Activated CD8-positive, alpha-beta memory T cell treated with anti-CD3 and anti-CD28 coated beads for 1 hour (primary cell): Measurements from ENCODE around the gene RGS3.

ENCODE experiments used
- DNase-seq, 2 donors: peaks; one replicate each; pipeline ENCODE4 v3.0.0-alpha.2; 2020; ENCODE audit warnings: low read depth in 1 of 2; ENCODE audit errors: extremely low read depth in 1 of 2

Gene RGS3

DNA sequence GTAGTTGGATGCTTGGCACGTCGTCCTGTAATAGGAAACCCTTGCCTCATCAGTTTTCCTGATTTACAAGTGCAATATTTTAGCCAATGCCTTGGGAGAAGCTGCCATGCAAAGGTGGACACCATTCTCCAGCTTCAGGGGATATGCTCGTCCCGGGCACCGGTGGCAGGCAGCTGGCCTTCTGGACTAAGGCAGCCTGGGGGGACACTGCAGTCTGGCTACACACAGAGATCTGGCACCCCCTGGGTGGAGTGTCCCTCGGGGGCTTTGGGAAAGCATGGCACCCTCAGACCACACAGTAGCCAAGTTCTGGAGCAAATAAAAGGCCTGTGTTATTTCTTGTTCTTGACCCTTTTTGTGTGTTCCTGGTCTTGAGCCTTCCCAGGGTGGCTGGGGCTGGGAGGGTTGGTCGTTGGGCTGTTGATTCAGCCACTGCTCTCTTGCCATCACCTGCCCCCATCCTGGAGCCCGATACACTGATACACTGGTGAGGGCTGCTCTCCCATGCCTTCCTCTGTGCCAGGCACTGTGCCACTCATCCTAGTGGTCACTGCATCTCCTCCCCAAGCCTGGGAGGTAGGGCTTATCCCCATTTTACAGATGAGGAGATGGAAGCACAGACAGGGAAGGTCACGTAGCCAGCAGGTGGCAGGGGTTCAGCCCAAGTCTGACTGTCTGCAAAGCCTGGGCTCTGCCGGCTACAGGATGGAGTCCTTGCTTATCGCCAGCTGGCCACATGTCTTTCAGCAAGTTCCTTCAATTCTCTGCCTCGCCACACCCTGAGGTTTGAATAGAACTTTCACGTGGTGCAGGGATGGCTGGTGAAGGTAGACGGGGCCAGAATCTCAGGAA is 134.1 kb downstream of the RGS3 start:
- no peak for DNase-seq

DNA sequence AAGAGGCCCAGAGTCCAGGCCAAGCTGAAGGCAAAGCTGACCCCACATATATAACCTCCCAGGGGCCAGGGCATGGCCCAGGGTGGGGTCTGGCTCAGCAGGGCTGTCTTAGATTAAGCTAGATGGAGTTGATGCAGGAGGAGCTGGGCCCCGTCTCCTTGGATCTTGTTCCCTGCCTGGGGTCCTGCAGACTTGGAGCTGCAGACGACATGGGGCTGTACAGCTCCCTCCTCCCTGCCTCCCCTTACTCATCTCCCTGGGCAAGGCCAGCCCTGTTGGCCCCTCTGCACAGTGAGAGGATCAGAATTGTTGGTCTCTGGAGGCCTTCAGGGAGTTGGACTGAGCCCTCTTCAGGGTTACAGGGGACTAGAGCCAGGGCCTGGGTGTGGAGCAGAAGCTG is 134.9 kb downstream of the RGS3 start:
- DNase-seq, result no peak

DNA sequence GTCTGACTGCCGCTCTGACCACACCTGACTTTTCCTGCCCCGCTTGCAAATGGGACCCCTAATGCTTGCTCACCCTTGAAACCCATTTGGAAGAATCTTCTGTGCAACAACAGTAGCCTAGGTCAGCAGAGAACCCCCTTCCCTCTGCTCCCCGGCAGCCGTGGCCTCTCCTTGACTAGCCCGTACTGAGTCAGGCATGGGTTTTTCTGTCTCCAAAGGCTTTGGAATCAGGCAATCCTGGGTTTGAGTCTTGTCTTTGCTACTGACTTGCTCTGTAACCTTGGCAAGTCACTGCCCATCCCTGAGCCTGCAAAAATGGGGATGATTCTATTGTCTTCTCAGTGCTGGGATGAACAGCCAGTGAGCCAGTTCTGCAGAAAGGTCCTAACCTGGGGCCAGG is 135.4 kb downstream of the RGS3 start:
- DNase-seq, result no peak

DNA sequence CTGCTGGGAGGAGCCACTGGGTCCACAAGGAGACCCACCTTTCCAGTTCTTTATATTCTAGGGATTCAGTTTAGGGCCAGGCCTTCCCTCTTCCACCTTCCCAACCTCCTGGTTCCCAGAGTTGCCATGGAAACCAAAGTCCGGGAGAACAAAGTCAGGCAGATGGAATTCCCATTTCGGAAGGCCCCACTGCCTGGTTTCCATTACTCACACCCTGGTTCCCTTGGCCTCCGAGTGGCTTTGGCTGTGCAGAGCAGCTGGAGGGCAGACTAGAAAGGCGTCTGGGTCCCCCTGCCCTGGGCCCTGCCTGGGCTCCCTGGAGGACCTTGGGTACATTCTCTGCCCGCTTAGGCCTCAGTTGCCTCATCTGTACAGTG is 136.1 kb downstream of the RGS3 start:
- no peak for DNase-seq

DNA sequence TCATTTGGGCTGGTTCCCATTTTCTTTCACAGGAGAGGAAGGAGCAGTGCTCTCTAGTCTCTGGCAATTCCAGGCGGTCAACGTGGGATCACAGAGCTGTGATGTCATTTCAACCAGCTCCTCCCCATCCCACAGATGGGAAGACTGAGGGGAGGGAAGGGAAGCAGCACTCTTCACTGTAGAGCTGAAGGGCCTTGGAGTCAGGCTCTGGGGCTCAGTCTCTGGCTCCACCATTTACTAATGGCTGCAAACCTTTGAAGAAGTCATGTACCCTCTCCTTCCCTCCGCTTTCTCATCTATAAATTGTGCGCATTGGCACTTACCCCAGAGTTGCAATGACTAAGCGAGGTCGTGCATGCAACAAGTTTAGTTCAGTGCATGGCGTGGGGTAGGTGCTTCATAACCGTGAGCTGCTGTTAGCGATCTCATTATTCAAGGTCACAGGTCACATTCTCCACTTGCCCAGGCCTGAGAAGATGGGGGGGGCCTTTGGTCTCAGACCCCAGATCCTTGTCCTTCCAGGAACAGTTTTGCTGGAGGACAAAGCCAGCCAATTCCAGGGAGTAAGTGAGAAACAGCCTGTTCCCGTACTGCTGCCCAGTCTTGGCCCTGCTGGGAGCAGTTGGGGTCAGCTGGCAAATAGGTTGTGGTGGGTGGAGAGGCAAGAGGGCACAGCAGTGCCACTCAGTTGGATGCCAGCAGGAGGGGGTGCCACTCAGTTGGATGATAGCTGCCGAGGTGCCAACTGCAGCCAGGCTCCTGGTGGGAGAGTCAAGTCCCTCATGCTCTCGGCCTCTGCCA is 136.7 kb downstream of the RGS3 start:
- no peak for DNase-seq

DNA sequence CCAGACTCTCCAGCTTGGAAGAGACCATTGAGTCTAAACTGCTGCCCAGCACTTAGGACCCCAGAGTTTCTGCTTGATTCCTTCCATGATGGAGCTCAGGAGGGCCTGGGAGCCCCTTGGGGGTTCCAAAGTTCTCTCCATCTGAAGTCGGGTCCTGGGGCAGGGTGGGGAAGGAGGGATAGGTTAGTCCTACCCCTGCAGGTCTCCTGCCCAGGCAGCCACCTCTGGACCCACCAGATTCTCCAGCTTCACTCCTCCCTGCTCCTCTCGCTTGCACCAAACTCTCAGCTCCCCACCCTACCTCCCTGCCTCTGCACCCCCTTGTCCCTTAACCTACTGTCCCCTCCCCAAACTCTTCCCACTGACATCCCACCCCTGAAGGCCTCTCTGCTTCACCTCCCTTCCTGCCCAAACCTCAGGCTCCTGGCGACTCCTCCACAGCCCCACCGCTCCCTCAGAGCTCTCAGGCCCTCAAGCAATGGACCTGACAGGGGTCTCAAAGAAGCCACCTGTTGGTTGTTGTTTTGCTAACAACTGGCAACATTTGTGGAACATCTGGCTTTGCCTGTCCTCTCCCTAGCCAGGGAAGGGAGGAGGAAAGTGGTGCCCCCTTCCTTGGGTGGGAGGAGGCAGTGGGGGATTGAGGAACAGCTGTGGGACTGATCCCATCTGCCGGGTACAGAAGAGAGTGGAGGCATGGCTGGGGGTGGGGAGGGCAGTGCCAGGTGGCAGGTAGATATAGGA is 137.5 kb downstream of the RGS3 start:
- DNase-seq, result no peak

DNA sequence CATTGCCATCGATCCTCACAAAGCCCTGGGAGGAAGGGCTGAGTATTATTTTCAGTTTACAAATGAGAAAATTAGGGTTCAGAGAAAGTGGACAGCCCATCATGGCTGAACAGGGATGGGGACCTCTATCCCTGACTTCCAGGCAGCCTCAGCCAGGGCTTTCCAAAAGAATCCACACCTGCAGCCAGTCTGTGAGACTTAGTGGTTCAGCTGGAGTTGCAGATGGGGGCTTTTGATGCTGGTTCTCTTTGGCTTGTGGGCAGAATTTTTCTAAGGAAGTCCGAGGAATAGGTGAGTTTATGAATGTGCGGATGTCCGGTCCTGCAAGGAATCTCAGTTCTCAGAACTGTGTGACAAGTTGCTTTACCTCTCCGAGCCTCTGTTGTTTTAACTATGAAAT is 138.1 kb downstream of the RGS3 start:
- DNase-seq, result no peak

DNA sequence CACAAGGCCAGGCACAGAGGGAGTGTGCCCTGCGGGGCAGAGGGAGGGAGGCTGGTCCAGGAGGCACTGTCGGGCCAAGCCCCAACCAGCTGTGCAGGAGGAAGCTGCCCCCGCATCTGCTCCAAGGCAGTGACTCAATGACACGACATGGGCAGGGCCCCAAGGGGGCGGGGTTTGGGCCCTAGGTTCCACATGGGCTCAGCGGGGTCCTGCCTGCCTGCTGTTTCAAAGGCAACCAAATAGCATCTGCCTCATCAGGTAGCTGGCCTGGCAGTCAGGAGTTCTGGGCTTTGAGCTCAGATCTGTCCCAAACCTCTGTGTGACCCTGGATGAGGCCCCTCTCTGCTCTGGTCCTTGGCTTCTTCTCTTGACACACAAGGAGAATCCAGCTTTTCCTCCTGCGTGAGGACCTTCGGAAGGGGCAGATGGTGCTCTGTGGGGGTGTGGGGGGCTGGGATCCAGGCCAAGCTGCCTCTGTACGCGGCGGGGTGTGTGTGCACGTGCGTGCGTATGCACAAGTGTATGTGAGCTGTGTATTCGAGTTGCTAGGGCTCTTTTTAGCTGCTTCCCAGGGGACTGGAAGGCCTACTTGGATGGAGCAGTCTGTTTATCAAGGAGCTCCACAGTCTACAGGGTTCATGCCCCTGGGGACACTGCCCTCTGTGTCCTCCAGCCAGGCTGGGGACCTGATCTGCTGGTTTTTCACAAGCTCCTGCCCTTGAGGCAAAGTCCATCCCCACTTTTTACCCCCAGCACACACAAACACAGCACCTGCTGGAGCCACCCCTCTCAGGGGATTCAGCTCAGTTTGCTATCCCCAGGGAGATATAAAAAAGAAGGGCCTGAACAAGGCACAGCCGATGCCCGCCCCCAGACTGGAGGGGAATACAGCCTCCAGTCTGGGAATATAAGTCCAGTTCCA is 138.9 kb downstream of the RGS3 start:
- no peak for DNase-seq

DNA sequence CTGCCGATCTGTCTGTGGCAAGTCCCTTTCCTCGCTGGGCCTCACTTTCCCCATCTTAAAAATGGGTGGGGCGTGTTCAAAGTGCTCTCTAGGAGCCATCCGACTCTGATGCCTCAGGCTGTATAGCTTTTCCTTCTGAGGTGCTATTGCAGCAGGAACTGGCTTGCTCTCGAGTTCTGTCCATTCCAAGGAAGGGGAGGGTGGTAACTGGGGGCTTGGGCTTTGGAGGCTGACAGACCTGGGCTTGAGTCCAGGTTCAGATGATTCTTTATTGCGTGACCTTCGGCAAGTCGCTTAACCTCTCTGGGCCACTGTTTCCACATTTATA is 139.5 kb downstream of the RGS3 start:
- no peak for DNase-seq

DNA sequence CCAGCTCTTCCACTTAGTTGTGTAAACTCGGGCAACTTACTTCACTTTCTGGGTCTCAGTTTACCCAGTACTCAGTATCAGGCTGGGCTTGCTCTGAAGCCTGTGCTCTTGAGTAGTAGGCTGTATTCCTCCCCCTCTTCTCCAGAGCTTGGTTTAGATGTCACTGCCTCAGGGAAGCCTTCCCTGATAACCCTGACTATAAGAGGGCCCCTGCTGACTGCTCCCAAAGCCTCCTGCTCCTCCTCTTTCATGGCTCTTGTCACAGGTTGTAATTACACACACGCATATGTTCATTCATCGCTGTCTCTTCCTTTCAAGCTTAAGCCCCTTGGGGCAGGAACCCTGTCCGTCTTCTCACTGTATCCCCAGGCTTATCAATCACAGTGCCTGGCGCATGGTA is 140.2 kb downstream of the RGS3 start:
- no peak for DNase-seq

DNA sequence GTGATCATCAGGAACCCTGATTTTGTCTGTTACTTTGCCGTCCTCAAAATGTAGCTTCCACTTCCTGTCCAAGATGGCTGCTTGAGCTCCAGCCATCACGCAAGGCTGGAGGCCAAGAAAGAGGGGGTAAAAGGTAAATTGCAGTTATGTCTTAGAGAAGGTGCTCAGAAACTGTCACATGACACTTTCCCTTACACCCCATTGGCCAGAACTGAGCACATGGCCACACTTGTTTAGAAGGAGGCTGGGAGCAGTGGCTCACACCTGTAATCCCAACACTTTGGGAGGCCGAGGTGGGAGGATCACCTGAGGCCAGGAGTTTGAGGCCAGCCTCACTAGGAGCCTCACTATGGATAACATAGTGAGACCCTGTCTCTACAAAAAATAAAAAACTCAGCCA is 140.9 kb downstream of the RGS3 start:
- no peak for DNase-seq

DNA sequence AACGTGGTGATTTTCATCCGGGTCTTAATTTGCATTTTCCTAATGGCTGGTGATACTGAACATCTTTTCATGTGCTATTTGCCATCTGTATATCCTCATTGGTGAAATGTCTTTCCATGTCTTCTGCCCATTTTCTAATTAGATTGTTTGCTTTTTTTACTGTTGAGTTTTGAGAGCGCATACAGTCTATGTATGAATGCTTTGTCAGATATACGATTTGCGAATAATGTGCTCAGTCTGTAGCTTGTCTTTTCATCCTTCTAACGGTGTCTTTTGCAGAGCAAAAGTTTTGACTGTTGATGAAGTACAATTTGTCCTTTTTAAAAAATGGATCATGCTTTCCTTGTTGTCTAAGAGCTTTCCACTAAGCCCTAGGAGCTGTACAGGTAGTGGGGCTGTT is 143.0 kb downstream of the RGS3 start:
- DNase-seq, result no peak

DNA sequence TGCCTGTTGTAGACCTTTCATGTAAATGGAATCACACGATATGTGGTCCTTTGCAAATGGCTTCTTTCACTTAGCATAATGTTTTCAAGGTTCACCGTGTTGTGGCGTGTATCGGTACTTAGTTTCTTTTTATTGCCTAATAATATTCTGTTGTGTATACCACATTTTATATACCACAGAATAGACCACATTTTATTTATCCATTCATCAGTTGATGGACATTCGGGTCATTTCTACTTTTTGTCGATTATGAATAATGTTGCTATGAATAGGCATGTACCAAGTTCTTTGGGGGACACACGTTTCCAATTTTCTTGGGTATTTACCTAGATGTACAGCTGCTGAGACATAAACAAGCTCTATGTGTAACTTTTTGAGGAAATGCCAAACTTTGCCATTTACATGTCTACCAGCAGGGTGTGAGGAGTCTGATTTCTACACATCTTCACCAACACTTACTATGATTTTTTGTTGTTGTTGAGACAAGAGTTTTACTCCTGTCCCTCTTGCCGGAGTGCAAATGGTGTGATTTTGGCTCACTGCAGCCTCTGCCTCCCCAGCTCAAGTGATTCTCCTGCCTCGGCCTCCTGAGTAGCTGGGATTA is 144.7 kb downstream of the RGS3 start:
- DNase-seq, result no peak

DNA sequence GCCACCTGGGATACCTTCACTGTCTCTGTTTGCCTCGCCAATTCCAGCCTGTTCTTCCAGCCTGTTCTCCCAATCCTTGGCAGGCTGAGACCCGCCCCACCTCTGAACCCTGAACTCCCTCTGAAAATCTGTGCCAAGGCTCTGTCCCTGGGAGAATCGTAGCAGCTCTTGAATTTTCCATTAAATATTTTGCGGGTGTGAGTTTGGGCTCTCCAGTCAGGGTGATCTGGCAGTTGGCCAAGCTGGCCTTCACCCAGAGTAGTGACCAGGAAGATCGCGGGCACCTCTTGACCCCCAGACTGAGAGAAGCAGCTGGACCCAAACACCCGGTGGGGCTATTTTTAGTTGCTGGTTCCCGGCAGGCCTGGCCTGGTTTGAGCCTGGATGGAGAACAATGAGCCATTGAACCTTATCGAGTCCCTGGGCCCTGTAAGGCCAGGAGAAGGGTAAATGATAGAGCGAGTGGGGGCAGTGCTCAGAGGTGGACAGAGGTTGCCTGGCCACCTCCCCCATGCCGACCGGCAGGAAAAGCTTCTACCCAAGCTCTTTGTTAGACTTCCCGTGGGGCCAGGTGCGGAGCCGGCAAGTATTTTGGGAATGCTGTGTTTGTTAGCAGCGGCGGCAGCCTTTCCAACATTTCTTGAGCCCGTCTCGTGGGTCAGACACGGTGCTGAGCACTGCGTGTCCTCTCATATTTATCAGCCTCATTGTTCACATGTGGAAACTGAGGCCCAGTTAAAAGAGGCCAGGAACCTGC is 146.2 kb downstream of the RGS3 start:
- no peak for DNase-seq

DNA sequence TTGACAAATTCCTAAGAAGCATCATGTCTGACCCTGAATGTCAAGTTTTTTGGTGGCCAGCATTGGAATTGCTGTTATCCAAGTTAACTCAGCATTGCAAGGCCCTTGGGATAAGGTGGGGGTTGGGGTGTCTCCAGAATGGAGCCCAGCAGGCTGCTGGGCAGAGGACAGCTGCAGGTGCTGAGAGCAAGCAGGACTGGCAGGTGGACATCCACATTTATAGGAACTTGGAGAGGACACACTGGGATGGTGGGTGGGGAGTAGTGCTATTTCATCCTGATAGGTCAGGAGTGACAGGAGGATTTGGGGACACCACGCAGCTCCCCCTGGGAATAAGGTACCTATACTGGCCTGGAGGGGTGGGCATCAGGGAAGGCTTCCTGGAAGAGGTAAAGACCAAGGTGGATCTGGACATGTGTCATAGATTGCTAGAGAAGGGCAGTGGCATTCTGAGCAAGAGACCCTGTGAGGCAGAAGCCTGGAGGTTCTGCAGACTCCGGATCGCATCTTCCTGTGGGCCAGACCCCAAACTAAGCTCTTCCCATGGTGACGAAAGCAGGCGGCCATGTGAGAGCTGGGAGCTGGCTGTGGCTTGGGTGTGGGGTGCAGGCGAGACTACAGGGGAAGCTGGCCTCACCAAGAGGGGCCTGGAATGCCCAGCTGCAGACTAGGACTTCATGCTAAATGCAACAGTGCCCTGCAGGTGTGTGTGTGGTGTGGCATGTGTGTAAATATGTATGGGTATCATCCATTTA is 148.1 kb downstream of the RGS3 start:
- no peak for DNase-seq

DNA sequence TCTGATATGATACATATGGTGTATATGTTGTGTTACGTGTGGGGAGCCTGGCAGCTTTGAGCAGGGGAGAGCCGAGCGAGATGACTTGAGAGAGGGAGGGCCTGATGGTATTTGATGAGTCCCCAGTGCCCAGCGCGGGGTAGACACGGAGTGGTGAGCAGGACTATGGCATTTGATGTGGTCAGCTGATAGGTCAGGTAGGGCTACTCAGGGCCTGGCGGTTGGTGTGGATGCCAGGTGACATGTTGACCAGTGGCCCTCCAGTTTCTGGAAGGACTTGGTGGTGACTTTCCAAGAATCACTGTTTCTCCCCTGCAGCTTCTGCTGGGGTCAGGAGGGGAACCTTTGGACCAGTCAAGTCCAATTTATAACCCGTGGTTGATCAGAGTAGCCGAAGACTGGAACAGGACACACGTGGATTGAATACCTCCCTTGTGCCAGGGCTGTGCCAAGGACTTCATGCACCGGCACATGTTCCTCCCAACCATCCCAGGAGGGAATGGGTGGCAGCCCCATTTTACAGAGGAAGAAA is 148.8 kb downstream of the RGS3 start:
- no peak for DNase-seq

DNA sequence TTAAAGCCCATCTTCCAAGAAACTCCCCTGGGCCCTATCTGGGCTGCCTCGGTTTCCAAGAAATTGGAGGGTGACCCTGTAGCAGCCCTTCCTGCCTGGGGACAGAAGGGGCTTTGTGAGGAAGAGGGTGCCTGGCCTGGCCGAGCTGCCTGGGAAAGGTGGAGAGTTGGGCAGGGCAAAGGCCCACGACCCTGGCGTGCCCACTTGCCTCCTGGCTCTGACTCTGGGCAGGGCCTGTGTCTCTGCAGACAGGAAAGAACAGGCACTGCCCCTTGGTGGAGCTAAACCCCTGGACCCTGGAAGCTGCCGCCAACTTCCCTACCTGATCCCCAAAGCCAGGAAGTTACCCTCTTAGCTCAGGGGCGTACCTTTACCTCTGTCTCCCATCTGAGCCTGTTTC is 149.3 kb downstream of the RGS3 start:
- no peak for DNase-seq

DNA sequence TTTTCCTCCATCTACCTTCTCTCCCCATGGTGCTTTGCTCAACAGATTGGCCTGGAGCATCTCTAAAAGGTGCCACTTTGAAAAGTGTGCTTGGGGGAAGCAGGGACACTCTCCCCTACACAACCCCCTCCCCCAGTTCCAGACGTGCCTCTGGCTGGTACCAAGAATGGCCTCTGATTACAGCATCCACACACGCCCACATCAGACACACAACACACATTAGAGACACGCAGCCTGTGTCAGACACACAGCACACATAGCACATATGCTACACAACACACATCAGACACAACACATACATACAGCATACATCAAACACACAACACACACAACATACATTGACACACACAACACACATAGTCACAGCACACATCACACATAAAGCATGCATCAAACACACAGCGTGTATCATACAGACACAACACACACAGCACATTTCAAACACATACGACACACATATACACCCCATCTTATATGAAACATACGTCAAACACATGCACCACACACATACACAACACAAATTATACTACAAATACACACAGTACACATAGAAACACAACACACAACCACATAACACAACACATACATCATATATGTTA is 150.4 kb downstream of the RGS3 start:
- DNase-seq, result no peak
